OCI-LY1 (cell line): ENCODE data around the gene IGSF6.

ENCODE experiments used
- EZH2 ChIP-seq: fragments of 200-600 bp; sonication (generic), shearing (Covaris generic); IDR thresholded peaks from 2 replicates; pipeline ENCODE4 v1.8.0; 2017; ENCODE audit warnings: borderline replicate concordance, mixed run types, mild to moderate bottlenecking, antibody characterized with exemption, low read length, moderate library complexity, mixed read lengths
- TF ChIP-seq, protein P1 (sequence below): fragments of 200-600 bp; sonication (generic), shearing (Covaris generic); IDR thresholded peaks from 2 replicates; pipeline ENCODE4 v1.5.1; 2017; ENCODE audit warnings: mild to moderate bottlenecking, antibody characterized with exemption, low read length, moderate library complexity, mixed read lengths

DNA sequence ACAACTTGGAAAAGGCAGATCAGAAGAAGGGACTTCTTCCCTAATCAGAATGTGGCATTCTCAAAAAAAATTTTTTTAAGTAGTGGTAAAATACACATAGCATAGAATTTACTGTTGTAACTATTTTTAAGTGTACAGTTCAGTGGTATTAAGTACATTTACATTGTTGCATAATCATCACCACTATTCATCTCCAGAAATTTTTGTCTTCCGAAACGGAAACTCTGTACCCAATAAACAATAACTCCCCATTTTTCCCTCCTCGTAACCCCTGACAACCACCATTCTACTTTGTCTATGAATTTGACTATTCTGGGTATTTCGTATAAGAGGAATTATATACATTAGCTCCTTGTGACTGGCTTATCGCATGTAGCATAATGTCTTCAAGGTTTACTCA is 34.1 kb downstream of the IGSF6 start:
- TF ChIP-seq, protein P1, sequence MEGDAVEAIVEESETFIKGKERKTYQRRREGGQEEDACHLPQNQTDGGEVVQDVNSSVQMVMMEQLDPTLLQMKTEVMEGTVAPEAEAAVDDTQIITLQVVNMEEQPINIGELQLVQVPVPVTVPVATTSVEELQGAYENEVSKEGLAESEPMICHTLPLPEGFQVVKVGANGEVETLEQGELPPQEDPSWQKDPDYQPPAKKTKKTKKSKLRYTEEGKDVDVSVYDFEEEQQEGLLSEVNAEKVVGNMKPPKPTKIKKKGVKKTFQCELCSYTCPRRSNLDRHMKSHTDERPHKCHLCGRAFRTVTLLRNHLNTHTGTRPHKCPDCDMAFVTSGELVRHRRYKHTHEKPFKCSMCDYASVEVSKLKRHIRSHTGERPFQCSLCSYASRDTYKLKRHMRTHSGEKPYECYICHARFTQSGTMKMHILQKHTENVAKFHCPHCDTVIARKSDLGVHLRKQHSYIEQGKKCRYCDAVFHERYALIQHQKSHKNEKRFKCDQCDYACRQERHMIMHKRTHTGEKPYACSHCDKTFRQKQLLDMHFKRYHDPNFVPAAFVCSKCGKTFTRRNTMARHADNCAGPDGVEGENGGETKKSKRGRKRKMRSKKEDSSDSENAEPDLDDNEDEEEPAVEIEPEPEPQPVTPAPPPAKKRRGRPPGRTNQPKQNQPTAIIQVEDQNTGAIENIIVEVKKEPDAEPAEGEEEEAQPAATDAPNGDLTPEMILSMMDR: no peak
- TF ChIP-seq EZH2: no peak
